ENCODE measurements around the gene ST6GALNAC2. TPM values are rescaled to one million over a fixed set of nuclear protein-coding genes. Genes with fewer than 3 reads are reported as not detected.

ST6GALNAC2 gene
- total and polyA plus RNA-seq, 2 experiments from 2014 or later: 0.65 to 0.96 TPM

DNA sequence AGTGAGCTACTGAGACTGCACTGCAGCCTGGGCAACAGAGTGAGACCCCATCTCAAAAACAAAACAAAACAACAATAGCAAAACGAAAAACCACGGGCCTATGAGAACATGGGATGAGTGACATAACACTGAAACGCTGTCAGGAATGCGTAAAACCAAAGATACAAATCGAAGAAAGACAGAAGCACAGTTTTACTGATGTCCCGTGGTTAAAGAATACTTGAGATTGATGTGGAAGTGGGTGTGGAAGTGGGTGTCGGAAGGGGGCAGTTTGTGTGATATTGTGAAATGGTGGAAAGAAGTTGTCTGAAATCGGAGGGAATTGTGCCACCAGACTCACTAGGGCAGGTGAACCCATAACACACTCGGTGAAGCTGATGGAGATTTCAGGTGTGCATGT lies 9.5 kb downstream of the ST6GALNAC2 start:
- WGBS, 2 experiments (ENCODE audit: low coverage in 1 of 2, low lambda C conversion rate in 2 of 2, missing lambda C conversion rate in 2 of 2): 85 to 89% methylated on average over 9 of the region's 9 CpGs
- Histone ChIP-seq H4K20me1 (ENCODE audit: insufficient read depth) (no peaks in the 10 kb centered on the region), H3K4me3 (no peak overlapping the region), H3K9ac (no peak overlapping the region), H3K27me3 (replicated peaks; ENCODE audit: insufficient read depth) (no peaks in the 10 kb centered on the region), H3K9me2 (ENCODE audit: insufficient read depth) (no peaks in the 10 kb centered on the region), H3K79me2 (ENCODE audit: insufficient read depth) (no peaks in the 10 kb centered on the region), H3K27ac (no peak overlapping the region), H3K4me1 (ENCODE audit: insufficient read depth) (no peaks in the 10 kb centered on the region), H3K36me3 (ENCODE audit: low read depth) (no peaks in the 10 kb centered on the region), H2AFZ (no peak overlapping the region), H3K4me2 (ENCODE audit: unreplicated experiment) (no peak overlapping the region), H3K9me3 (ENCODE audit: low read depth) (no peaks in the 10 kb centered on the region), H3F3A (ENCODE audit: insufficient read depth) (no peaks in the 10 kb centered on the region)
- in situ Hi-C loops (cut with MboI): loop anchor here (25.0 kb wide), 1 partner anchor 89 kb away; no protein-coding TSS in a partner anchor
- DNase-seq: no peak
- TF ChIP-seq EZH2 (IDR thresholded peaks at IDR 0.05; ENCODE audit: insufficient read depth, poor library complexity, severe bottlenecking) (no peak), EZH2phosphoT487 (IDR thresholded peaks at IDR 0.05; ENCODE audit: insufficient read depth, low read depth) (no peak)

DNA sequence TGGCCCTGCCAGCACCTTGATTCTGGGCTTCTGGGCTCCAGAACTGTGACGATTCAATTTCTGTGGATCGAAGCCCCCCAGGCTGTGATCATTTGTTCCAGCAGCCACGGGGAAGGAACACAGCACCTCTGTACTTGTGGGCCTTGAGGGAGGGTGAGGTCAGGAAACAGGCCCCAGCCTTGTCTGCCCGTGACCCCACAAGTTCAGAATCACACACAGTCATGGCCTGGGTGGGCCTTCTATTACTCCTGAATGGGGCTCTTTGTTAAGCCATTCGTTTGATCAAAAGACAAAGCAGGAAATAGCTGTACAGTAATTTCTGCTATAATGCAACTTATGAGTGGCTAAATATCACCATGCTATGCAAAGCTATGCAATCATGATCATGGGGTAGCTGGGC lies 10.1 kb downstream of the ST6GALNAC2 start:
- DNase-seq: no peak
- Histone ChIP-seq H3K9ac (no peak overlapping the region), H3F3A (ENCODE audit: insufficient read depth) (no peaks in the 10 kb centered on the region), H2AFZ (no peak overlapping the region), H3K4me2 (ENCODE audit: unreplicated experiment) (no peak overlapping the region), H3K27me3 (replicated peaks; ENCODE audit: insufficient read depth) (no peaks in the 10 kb centered on the region), H3K9me3 (ENCODE audit: low read depth) (no peaks in the 10 kb centered on the region), H3K27ac (no peak overlapping the region), H3K4me1 (ENCODE audit: insufficient read depth) (no peaks in the 10 kb centered on the region), H3K4me3 (no peak overlapping the region), H3K79me2 (ENCODE audit: insufficient read depth) (no peaks in the 10 kb centered on the region), H4K20me1 (ENCODE audit: insufficient read depth) (no peaks in the 10 kb centered on the region), H3K9me2 (ENCODE audit: insufficient read depth) (no peaks in the 10 kb centered on the region), H3K36me3 (ENCODE audit: low read depth) (no peaks in the 10 kb centered on the region)
- no peak for TF ChIP-seq EZH2phosphoT487 (IDR thresholded peaks at IDR 0.05; ENCODE audit: insufficient read depth, low read depth)
- in situ Hi-C loops (cut with MboI): loop anchor here (25.0 kb wide), 1 partner anchor 88 kb away; no protein-coding TSS in a partner anchor
- WGBS, 2 experiments (ENCODE audit: low coverage in 1 of 2, low lambda C conversion rate in 2 of 2, missing lambda C conversion rate in 2 of 2): 70 to 72% methylated on average over 5 of the region's 5 CpGs

DNA sequence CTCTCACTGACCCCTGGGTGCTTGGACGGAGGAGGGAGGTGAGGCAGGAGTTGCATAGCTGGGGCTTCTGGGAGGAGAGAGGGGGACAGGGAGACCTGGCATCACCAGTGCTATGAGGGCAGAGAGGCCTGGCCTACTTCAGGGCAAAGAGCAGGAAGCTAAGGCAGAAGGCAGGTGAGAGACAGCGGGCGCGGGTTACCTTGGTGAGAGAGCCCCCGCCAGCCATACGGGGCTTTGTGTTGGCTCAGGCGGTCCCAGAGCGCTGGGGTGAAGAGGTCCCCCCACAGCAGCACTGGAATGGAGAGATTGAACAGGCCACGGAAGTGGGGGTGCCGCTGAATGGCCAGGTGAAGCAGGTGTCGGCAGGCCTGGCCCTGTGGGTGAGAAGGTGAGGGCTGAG lies 11.5 kb downstream of the ST6GALNAC2 start:
- in situ Hi-C loops (cut with MboI): no loop called here
- TF ChIP-seq EZH2phosphoT487 (IDR thresholded peaks at IDR 0.05; ENCODE audit: insufficient read depth, low read depth) (no peak), EZH2 (IDR thresholded peaks at IDR 0.05; ENCODE audit: insufficient read depth, poor library complexity, severe bottlenecking) (no peak)
- WGBS, 2 experiments (ENCODE audit: low coverage in 1 of 2, low lambda C conversion rate in 2 of 2, missing lambda C conversion rate in 2 of 2): 88 to 93% methylated on average over 9 to 11 of the region's 11 CpGs

DNA sequence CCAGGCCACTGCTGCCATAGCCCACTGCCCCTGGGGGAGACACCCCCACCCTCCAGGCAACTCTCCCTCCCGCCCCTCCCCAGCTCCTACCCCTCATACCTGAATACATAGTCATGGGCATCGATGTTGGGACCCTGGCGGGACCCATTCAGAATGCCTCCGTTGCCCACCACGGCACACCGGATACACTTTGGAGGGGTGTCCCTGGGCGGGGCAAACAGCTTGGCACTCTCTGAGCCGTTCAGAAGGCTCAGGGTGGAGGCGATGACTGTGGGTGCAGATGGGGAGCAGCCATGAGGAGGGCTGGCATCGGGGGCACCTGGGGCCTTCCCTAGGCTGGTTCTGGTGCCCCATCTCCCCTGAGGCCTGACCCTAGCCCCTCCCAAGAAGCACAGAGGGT lies 12.6 kb downstream of the ST6GALNAC2 start:
- H3K4me2 ChIP-seq (ENCODE audit: unreplicated experiment): no peak overlapping the region
- no peak overlapping the region for H3K27ac ChIP-seq

More for the DNA sequence above, 11.5 kb downstream of the ST6GALNAC2 start:
- Histone ChIP-seq H3K79me2 (ENCODE audit: insufficient read depth) (no peaks in the 10 kb centered on the region), H2AFZ (no peak overlapping the region), H3K4me2 (ENCODE audit: unreplicated experiment) (no peak overlapping the region), H3K9me3 (ENCODE audit: low read depth) (no peaks in the 10 kb centered on the region), H3F3A (ENCODE audit: insufficient read depth) (no peaks in the 10 kb centered on the region), H3K4me1 (ENCODE audit: insufficient read depth) (no peaks in the 10 kb centered on the region), H3K27ac (no peak overlapping the region), H3K9ac (no peak overlapping the region), H3K4me3 (no peak overlapping the region), H3K36me3 (ENCODE audit: low read depth) (no peaks in the 10 kb centered on the region), H3K27me3 (replicated peaks; ENCODE audit: insufficient read depth) (no peaks in the 10 kb centered on the region), H4K20me1 (ENCODE audit: insufficient read depth) (no peaks in the 10 kb centered on the region), H3K9me2 (ENCODE audit: insufficient read depth) (no peaks in the 10 kb centered on the region)
- no peak for DNase-seq

More for the DNA sequence above, 12.6 kb downstream of the ST6GALNAC2 start:
- H3K9me2 ChIP-seq (ENCODE audit: insufficient read depth): no peaks in the 10 kb centered on the region
- no peaks in the 10 kb centered on the region for H3K27me3 ChIP-seq (replicated peaks; ENCODE audit: insufficient read depth)
- H3K4me1 ChIP-seq (ENCODE audit: insufficient read depth): no peaks in the 10 kb centered on the region
- DNase-seq: no peak
- in situ Hi-C loops (cut with MboI): no loop called here
- H3K36me3 ChIP-seq (ENCODE audit: low read depth): no peaks in the 10 kb centered on the region
- no peak overlapping the region for H3K4me3 ChIP-seq
- no peaks in the 10 kb centered on the region for H3K79me2 ChIP-seq (ENCODE audit: insufficient read depth)
- H3K9me3 ChIP-seq (ENCODE audit: low read depth): no peaks in the 10 kb centered on the region
- no peaks in the 10 kb centered on the region for H4K20me1 ChIP-seq (ENCODE audit: insufficient read depth)
- no peaks in the 10 kb centered on the region for H3F3A ChIP-seq (ENCODE audit: insufficient read depth)
- H2AFZ ChIP-seq: no peak overlapping the region
- no peak overlapping the region for H3K9ac ChIP-seq
- TF ChIP-seq EZH2 (IDR thresholded peaks at IDR 0.05; ENCODE audit: insufficient read depth, poor library complexity, severe bottlenecking) (no peak), EZH2phosphoT487 (IDR thresholded peaks at IDR 0.05; ENCODE audit: insufficient read depth, low read depth) (no peak)
- 68 to 70% methylated on average over 9 to 10 of the region's 10 CpGs for WGBS, 2 experiments (ENCODE audit: low coverage in 1 of 2, low lambda C conversion rate in 2 of 2, missing lambda C conversion rate in 2 of 2)
